Esophagus muscularis mucosa (tissue), 4 donors: ENCODE measurements around the gene PANX2. TPM values are rescaled to one million over a fixed set of nuclear protein-coding genes. Genes with fewer than 3 reads are reported as not detected.

ENCODE experiments used
- DNase-seq: peaks from one replicate; pipeline ENCODE4 v3.0.0-alpha.2; 2017; ENCODE audit errors: extremely low spot score
- H3K27ac ChIP-seq, 4 donors: fragments of 200-600 bp; sonication (generic); replicated peaks in 1 of 4; 1 replicate in 3 of 4; 2 replicates in 1 of 4; pipeline ENCODE4 v1.5.1; 2016 to 2019; ENCODE audit warnings: mild to moderate bottlenecking in 1 of 4
- H3K27me3 ChIP-seq, 4 donors: fragments of 200-600 bp; sonication (generic); one replicate each; pipeline versions ENCODE4 v1.5.1 to v1.6.0; 2016 to 2019
- H3K36me3 ChIP-seq, 4 donors: fragments of 200-600 bp; sonication (generic); one replicate each; pipeline ENCODE4 v1.5.1; 2016 to 2019
- H3K4me1 ChIP-seq, 4 donors: fragments of 200-600 bp; sonication (generic); one replicate each; pipeline ENCODE4 v1.5.1; 2016 to 2019
- H3K4me3 ChIP-seq, 4 donors: fragments of 200-600 bp; sonication (generic); 1 replicate in 2 of 4; 2 replicates in 2 of 4; pipeline ENCODE4 v1.5.1; 2016 to 2019; ENCODE audit warnings: mild to moderate bottlenecking in 4 of 4, moderate library complexity in 1 of 4
- H3K9me3 ChIP-seq, 4 donors: fragments of 200-600 bp; sonication (generic); 1 replicate in 3 of 4; 2 replicates in 1 of 4; pipeline ENCODE4 v1.5.1; 2016 to 2019
- EP300 ChIP-seq: sonication (generic); formaldehyde crosslinking; IDR thresholded peaks from one replicate; pipeline ENCODE4 v1.6.1; 2017; ENCODE audit warnings: antibody characterized with exemption
- POLR2A ChIP-seq: fragments of 450-650 bp; IDR thresholded peaks from one replicate; pipeline ENCODE4 v1.6.1; 2017; ENCODE audit warnings: antibody characterized with exemption, moderate library complexity, mild to moderate bottlenecking, low read depth
- POLR2AphosphoS5 ChIP-seq, 2 donors: sonication (generic); formaldehyde crosslinking; IDR thresholded peaks; one replicate each; pipeline ENCODE4 v1.6.1; 2017; ENCODE audit warnings: antibody characterized with exemption in 2 of 2
- WGBS: methylation state at CpG from one replicate; pipeline ENCODE4 v1.1.5; 2018; 5-methylcytosine and 5-hydroxymethylcytosine counted together
- intact Hi-C: fragments of 100-400 bp; cut with DNase I; formaldehyde crosslinking; loops from one replicate; pipeline ENCODE4 v1.15.1; 2023
- total RNA-seq, 4 donors: library from RNA; depleted of rRNA; stranded (reverse); fragments of >200 nt; gene quantifications; one replicate each; pipeline versions ENCODE4 v1.1.0 to v1.2.1, GENCODE V29; 2016
- TF ChIP-seq, protein P1 (sequence below), 3 experiments: fragments of 200-600 bp in 2 of 3; fragments of 450-650 bp in 1 of 3; sonication (generic) in 2 of 3; IDR thresholded peaks; one replicate each; pipeline ENCODE4 v1.5.1; 2017 to 2019; ENCODE audit warnings: antibody characterized with exemption in 3 of 3, mild to moderate bottlenecking in 2 of 3, moderate library complexity in 1 of 3

PANX2 gene
- total RNA-seq, 4 donors from 2014 or later: 0.33 to 1.0 (median 0.56) TPM

DNA sequence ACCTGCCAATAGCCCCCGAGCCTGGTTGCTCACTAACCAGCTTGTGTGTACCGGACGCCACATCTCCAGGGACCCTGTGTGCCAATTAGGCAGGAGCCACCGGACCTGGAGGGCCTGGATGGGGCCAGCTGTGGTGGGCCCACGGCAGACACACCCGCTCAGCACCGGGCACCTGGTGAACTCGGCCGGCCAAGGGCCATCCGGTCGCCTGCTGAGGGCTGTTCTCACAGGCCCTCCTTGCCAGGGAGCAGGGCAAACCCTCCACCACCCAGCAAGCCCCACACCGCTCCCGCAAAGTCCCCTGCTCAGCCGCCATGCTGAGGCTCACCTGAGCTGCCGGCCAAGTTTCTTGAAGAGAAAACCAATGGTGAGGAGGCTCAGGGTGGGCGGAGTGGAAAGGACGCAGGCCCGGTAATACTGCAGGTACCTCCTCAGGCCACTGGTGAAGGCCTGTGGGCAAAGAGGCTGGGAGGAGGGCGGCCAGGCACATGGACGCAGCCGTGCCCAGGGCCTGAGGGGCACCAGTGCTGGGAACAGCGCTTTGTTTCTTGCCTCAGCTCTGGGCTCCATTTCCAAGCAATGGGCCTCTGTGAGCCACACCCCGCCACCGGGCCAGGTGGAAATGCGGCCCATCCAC is 57.2 kb downstream of the PANX2 start:
- no peak for DNase-seq
- H3K36me3 ChIP-seq: peaks cover 44 to 94% (median 85%) of the 10 kb centered on the region in 4 donors
- H3K27ac ChIP-seq: no peak overlapping the region
- intact Hi-C loops: no loop called here
- H3K27me3 ChIP-seq: no peaks in the 10 kb centered on the region
- no peaks in the 10 kb centered on the region for H3K4me1 ChIP-seq
- TF ChIP-seq POLR2A (no peak), POLR2AphosphoS5 (IDR thresholded peaks at IDR 0.05) (no peak), EP300 (no peak)
- TF ChIP-seq, protein P1, sequence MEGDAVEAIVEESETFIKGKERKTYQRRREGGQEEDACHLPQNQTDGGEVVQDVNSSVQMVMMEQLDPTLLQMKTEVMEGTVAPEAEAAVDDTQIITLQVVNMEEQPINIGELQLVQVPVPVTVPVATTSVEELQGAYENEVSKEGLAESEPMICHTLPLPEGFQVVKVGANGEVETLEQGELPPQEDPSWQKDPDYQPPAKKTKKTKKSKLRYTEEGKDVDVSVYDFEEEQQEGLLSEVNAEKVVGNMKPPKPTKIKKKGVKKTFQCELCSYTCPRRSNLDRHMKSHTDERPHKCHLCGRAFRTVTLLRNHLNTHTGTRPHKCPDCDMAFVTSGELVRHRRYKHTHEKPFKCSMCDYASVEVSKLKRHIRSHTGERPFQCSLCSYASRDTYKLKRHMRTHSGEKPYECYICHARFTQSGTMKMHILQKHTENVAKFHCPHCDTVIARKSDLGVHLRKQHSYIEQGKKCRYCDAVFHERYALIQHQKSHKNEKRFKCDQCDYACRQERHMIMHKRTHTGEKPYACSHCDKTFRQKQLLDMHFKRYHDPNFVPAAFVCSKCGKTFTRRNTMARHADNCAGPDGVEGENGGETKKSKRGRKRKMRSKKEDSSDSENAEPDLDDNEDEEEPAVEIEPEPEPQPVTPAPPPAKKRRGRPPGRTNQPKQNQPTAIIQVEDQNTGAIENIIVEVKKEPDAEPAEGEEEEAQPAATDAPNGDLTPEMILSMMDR (IDR thresholded peaks at IDR 0.05): no peak
- H3K4me3 ChIP-seq: no peak overlapping the region
- 87% methylated on average over 11 of the region's 25 CpGs for WGBS
- no peaks in the 10 kb centered on the region for H3K9me3 ChIP-seq

GRCh38 chr22:50228366-50228765 is 57.8 kb downstream of the PANX2 start:
- peaks cover 43 to 94% (median 85%) of the 10 kb centered on the region in 4 donors for H3K36me3 ChIP-seq
- no peaks in the 10 kb centered on the region for H3K27me3 ChIP-seq
- H3K9me3 ChIP-seq: no peaks in the 10 kb centered on the region
- H3K4me1 ChIP-seq: no peaks in the 10 kb centered on the region
- no peak overlapping the region for H3K4me3 ChIP-seq
- no peak for TF ChIP-seq EP300
- TF ChIP-seq, protein P1 (IDR thresholded peaks at IDR 0.05): no peak
- TF ChIP-seq POLR2A: no peak
- TF ChIP-seq POLR2AphosphoS5 (IDR thresholded peaks at IDR 0.05): no peak
- no peak for DNase-seq
- intact Hi-C loops: no loop called here
- no peak overlapping the region for H3K27ac ChIP-seq
- WGBS: 90% methylated on average over 6 of the region's 9 CpGs

DNA sequence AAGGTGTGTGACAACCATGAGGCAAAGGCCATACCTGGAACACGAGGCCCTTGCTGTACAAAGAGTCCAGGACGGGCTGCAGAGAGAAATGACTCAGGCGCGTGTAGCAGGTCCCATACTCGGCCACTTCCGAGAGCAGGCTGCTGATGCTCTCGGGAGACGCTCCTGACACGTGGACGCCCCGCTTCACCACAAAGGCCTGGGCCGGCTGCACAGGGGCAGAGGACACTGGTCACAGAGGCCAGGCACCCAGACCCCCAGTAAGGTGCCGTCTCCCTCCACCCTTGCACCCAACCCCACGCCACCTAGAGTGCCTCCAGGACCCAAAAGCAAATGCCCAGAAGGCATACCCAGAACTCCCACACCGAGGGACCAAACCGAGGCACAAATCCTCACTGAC is 58.8 kb downstream of the PANX2 start:
- intact Hi-C loops: no loop called here
- peaks cover 35 to 89% (median 78%) of the 10 kb centered on the region in 4 donors for H3K36me3 ChIP-seq

More for the DNA sequence above, 58.8 kb downstream of the PANX2 start:
- no peak overlapping the region for H3K27ac ChIP-seq
- TF ChIP-seq POLR2A: no peak
- no peak for TF ChIP-seq EP300
- TF ChIP-seq, protein P1 (IDR thresholded peaks at IDR 0.05): no peak
- no peak for TF ChIP-seq POLR2AphosphoS5 (IDR thresholded peaks at IDR 0.05)
- H3K4me3 ChIP-seq: no peak overlapping the region
- no peaks in the 10 kb centered on the region for H3K9me3 ChIP-seq
- no peak for DNase-seq
- WGBS: 93% methylated on average over 16 of the region's 16 CpGs
- no peaks in the 10 kb centered on the region for H3K4me1 ChIP-seq
- H3K27me3 ChIP-seq: no peaks in the 10 kb centered on the region

Other genes with a start within 250 kb of the PANX2 start
- 100 to 1,000 TPM in 1 of 4 donors, 10 to 100 TPM in 3; 36.1 to 106 (median 56.5) TPM for gene PIM3, start 210.0 kb upstream of the PANX2 start, total RNA-seq
- gene IL17REL, start 158.0 kb upstream of the PANX2 start, total RNA-seq: not detected
- not detected for gene TTLL8, start 112.4 kb upstream of the PANX2 start, total RNA-seq
- gene MLC1, start 85.3 kb upstream of the PANX2 start, total RNA-seq: under 1 TPM in 3 of 4 donors, not detected in 1; 0.13 to 0.17 (median 0.17) TPM
- under 1 TPM; 0.23 to 0.83 (median 0.40) TPM for gene MOV10L1, start 80.7 kb upstream of the PANX2 start, total RNA-seq
- gene TRABD, start 15.2 kb downstream of the PANX2 start, total RNA-seq: 10 to 100 TPM; 18.3 to 31.0 (median 22.3) TPM
- 10 to 100 TPM; 22.4 to 41.0 (median 23.0) TPM for gene SELENOO, start 30.3 kb downstream of the PANX2 start, total RNA-seq
- 10 to 100 TPM; 20.2 to 38.0 (median 30.0) TPM for gene TUBGCP6, start 74.3 kb downstream of the PANX2 start, total RNA-seq
- 10 to 100 TPM; 10.2 to 19.5 (median 17.4) TPM for gene HDAC10, start 80.5 kb downstream of the PANX2 start, total RNA-seq
- gene MAPK12, start 91.0 kb downstream of the PANX2 start, total RNA-seq: 10 to 100 TPM in 3 of 4 donors, 1 to 10 TPM in 1; 5.8 to 22.9 (median 16.1) TPM
- 10 to 100 TPM in 2 of 4 donors, 1 to 10 TPM in 2; 3.7 to 12.5 (median 10.1) TPM for gene MAPK11, start 99.6 kb downstream of the PANX2 start, total RNA-seq
- gene PLXNB2, start 136.9 kb downstream of the PANX2 start, total RNA-seq: 100 to 1,000 TPM; 115 to 218 (median 154) TPM
- gene DENND6B, start 156.3 kb downstream of the PANX2 start, total RNA-seq: 1 to 10 TPM; 1.7 to 3.8 (median 2.5) TPM
- 10 to 100 TPM; 57.7 to 79.4 (median 65.3) TPM for gene PPP6R2, start 172.6 kb downstream of the PANX2 start, total RNA-seq